GM18499 (cell line): ENCODE data around the gene SLC24A4.
"Not testable (repeated sequence)": the region's sequence is repeated elsewhere in the genome, so short reads cannot be mapped to it uniquely, and the experiment has no call there.

ENCODE experiments used
- ATAC-seq: cut with Tn5 transposase; IDR thresholded peaks from one replicate; pipeline ENCODE4 v1.9.1; 2021; ENCODE audit warnings: moderate number of reproducible peaks; ENCODE audit not compliant: insufficient read depth, unreplicated experiment

Gene SLC24A4

GRCh38 chr14:92531106-92531873 lies 208.3 kb downstream of the SLC24A4 start:
- no peak for ATAC-seq

- no peak for ATAC-seq
Observed at GRCh38 chr14:92532490-92533163, 209.7 kb downstream of the SLC24A4 start.

DNA sequence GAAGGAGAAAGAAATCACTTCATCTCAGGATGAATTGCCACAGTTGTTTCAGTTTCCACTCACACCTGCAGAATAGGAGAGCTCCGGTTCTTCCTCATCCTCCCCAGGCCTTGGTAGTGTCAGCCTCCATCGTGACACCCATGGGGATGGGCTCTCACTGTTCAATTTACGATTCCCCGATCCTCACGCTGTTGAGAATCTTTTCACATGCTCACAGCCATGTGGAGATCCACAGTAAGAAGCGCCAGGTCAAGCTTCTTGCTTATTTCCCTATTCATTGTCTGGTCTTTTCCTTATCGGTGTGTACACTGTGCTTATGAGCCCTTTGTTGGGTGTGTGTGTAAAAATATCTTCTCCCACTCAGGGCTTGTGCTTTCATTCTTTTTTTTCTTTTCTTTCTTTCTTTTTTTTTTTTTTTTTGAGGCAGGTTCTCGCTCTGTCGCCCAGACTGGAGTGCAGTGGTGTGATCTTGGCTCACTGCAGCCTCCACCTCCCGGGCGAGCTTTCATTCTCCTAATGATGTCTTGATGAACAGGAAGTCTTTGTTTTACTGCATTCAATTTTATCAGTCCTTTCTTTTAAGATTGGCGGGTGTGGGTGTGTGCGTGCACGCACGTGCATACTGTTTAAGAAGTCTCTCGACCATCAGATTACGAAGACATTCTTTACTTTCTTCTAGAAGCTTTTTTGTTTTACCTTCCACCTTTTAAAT lies 212.1 kb downstream of the SLC24A4 start:
- no peak for ATAC-seq

DNA sequence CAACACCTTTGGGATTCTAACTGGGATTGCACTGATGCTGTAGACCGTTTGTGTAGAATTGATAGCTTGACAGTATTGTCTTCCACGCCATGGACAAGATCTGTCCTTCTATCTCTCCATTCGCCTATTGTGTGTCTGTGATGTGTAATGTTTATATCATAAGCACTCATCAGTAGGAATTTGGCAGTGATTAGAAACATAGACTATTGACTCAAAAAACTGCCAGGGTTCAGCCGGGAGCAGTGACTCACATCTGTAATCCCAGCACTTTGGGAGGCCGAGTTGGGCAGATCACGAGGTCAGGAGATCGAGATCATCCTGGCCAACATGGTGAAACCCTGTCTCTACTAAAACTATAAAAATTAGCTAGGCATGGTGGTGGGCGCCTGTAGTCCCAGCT lies 213.3 kb downstream of the SLC24A4 start:
- ATAC-seq = not testable (repeated sequence)

DNA sequence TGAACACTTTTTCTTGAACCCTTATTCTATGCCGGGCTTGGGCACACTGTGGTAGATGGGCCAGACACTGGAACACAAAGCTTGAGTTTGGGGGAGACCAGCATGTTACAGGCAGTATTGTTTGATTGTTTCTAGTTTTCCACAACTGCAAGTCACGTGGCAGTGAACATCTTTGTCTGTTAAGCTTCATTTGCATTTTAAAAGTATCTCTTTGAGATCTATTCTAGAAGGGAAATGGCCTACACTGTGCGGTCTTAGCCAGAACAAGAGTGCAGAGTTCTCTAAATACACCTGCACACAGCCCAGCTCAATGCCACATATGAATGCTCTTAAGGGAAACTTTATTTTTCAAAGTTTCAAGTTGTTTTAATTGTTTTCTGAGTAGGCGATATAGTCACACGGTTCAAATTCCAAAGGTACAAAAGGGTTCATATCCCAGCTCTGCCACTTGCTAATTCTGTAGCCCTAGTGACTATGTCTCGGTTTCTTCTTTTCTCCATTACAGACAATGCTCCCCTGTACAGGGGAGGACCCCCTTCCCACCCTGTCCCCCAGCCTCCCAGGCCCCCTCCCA lies 215.5 kb downstream of the SLC24A4 start:
- no peak for ATAC-seq

- no peak for ATAC-seq
Observed at GRCh38 chr14:92539419-92539818, 216.5 kb downstream of the SLC24A4 start.

DNA sequence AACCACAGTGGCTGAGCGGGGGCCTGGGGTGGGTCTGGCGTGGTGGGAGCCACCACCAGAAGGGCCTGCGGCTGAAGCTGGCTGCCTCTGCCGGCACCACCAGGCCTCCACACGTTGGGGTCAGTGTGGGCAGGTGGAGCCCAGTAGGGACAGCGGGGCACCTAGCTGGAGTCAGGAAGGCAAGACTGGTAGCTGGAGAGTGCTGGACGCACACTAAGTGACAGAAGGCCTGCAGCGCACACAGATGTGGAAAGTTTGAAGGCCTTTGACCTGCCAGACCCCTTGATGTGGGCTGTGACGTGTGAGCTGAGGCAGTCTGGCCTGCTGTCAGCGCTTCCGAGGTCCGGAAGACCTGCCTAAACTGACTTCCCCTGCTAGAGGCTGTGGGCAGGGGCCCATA lies 216.9 kb downstream of the SLC24A4 start:
- no peak for ATAC-seq

DNA sequence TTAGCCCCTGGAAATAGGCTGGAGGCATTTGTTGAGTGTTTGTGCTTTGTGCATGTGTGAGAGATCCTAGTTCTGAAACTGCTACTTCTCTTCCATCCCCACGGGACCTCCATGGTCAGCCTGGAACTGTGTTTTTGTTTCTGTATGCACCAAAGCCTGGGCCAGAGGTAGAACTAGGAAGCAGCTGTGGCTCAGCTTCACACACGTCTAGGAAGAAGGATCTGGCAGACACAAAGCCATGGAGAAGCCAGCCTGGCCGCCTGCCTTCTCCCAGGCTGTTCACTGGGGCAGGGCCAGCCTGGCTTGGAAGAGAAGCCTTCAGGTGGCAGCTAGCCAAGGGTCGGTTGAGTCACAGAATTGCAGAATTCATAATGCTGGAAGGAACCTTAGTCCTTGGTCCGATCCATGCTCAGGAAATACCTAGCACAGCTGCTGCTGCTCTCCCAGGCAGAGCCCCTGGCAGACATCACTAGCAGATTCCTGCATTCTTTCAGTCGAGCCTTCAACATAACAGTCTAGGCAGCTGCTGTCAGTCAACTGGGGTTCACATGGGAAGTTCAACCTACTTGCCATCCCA lies 217.6 kb downstream of the SLC24A4 start:
- ATAC-seq = no peak

GRCh38 chr14:92542766-92543554 lies 220.0 kb downstream of the SLC24A4 start:
- ATAC-seq = no peak

DNA sequence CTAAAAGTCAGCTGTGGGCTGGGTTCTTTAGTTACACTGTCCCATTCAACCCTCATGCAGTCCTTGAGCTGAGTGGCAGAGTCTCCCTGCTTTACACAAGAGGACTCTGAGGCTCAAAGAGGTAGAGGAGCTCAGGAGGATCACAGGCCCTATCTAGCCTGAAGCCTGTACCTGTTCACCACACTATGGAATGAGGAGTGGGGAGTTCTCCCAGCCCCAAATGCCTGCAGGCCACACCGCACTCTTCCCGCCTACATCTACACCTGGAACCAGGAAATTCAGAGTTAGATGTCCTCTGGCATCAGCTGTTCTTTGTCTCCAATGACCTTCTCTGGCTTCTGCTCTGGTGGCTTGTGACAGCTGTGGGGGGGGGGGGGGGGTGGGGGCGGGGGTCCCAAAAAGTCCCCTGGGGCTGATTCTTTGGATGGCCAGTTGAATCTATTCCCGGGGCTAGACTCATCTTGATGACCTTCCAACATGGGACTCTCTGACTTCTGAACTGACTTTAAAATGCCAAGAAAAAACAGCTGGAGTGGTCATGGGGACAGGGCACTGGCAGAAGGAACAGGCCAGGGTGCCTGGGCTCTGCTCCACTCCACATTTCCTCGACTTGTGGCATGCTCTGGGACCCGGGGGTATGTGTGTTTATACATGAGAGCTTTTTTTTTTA lies 221.2 kb downstream of the SLC24A4 start:
- no peak for ATAC-seq

- ATAC-seq = no peak
Observed at GRCh38 chr14:92546347-92547053, 223.5 kb downstream of the SLC24A4 start.

DNA sequence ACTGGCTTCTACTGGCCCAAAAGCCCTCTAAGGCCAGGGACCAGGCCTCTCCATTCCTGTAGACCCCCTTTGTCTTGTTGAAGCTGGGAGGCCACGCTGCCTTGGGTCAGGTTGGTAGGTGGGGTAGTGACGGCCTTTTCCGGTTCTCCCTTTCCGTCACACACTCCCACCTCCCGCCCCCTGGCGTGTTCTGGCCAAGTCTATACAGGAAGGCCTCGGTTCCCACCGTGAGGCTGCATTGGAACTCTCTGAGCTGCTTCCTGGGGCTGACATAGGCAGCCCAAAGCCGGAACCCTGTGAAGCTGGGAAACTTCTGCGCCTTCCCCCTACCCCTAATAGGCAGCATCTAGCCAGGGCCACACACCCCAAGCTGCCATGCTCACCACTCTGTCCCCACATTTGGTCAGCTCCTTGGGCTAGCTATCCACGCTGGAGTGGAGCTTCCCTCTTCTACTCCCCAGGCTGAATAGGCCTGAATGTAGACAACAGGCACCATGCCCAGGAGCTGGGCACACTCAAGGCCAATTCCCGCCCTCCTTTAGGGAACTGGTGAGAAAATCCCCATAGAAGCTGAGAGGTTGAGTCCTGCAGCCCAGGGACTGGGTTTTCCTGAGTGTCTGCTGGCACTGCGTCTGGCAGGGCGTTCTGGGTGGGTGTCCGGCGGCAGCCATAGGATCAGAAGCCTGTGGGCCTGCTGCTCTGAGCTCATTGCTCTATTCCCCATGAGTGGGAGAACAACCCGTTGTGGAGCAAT lies 226.3 kb downstream of the SLC24A4 start:
- ATAC-seq = no peak

DNA sequence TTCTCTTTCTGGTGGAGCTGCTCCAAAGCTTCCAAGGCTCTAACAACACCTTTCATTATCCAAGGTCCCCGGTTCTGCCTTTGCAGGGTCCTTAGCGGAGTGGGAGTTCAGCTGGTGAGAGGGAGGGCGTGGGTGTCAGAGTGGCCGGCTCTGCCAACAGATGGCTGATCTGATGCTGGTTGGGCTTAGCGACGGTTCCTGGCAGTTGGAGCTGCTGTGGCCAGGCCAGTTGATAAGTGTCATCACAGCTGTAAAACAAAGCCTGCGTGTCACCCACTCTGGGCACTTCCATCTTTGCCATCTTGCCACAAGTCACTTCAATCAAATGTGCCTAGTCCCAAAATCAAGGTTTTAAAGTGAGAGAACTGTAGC lies 226.9 kb downstream of the SLC24A4 start:
- no peak for ATAC-seq
